T-cell (primary cell): ENCODE measurements around the gene ZFP30. TPM values are rescaled to one million over a fixed set of nuclear protein-coding genes. Genes with fewer than 3 reads are reported as not detected.

Experiments
- ATAC-seq, 4 experiments: fragments of 200-7000 bp in 3 of 4; fragments of 150-1000 bp in 1 of 4; cut with Tn5 transposase; replicated peaks in 1 of 4; 1 replicate in 3 of 4; 2 replicates in 1 of 4; pipeline ENCODE4 v1.10.0; 2021; ENCODE audit warnings: moderate library complexity in 3 of 4, mild to moderate bottlenecking in 2 of 4, moderate number of reproducible peaks in 1 of 4
- CTCF ChIA-PET, 2 donors: fragments of 300-600 bp; sonication (Branson Sonifier 250); formaldehyde crosslinking; loops; one replicate each; lab custom pipeline; 2022; ENCODE audit warnings: antibody characterized with exemption in 2 of 2; lab: Charles Lee
- POLR2A ChIA-PET, 2 donors: fragments of 300-600 bp; sonication (Branson Sonifier 250); formaldehyde crosslinking; loops; one replicate each; lab custom pipeline; 2022; ENCODE audit warnings: antibody characterized with exemption in 2 of 2; lab: Charles Lee
- DNase-seq, 35 experiments: peaks; one replicate each; pipeline versions ENCODE4 v3.0.0 to v3.0.0-alpha.2; 2013 to 2023
- H3K27ac ChIP-seq: one replicate; pipeline ENCODE4 v1.5.1; 2013; ENCODE audit warnings: low read length
- H3K27me3 ChIP-seq, 2 experiments: replicated peaks in 1 of 2; 1 replicate in 1 of 2; 2 replicates in 1 of 2; pipeline versions ENCODE4 v1.6.1 to v1.7.0; 2013; ENCODE audit warnings: low read length in 1 of 2, mixed read lengths in 1 of 2; ENCODE audit not compliant: control insufficient read depth in 2 of 2, insufficient read depth in 2 of 2; ENCODE audit errors: extremely low read depth in 1 of 2
- H3K36me3 ChIP-seq, 2 donors: 1 replicate in 1 of 2; 2 replicates in 1 of 2; pipeline versions ENCODE4 v1.6.1 to v1.7.0; 2013; ENCODE audit warnings: low read length in 1 of 2; ENCODE audit not compliant: control insufficient read depth in 2 of 2, insufficient read depth in 1 of 2; ENCODE audit errors: extremely low read depth in 1 of 2
- H3K4me1 ChIP-seq, 2 experiments: 1 replicate in 1 of 2; 2 replicates in 1 of 2; pipeline versions ENCODE4 v1.6.1 to v1.7.0; 2013; ENCODE audit warnings: low read length in 2 of 2, mixed read lengths in 1 of 2; ENCODE audit not compliant: insufficient read depth in 2 of 2, control insufficient read depth in 1 of 2; ENCODE audit errors: extremely low read depth in 1 of 2
- H3K4me3 ChIP-seq, 2 donors: 1 replicate in 1 of 2; 2 replicates in 1 of 2; pipeline versions ENCODE4 v1.5.1 to v1.7.0; 2013; ENCODE audit warnings: mild to moderate bottlenecking in 2 of 2, low read length in 1 of 2, moderate library complexity in 1 of 2; ENCODE audit not compliant: control insufficient read depth in 1 of 2; ENCODE audit errors: extremely low read depth in 1 of 2
- H3K9me3 ChIP-seq: 2 replicates; pipeline ENCODE4 v1.7.0; 2013
- H3K27ac Mint-ChIP-seq, 2 donors: one replicate each; pipeline ENCODE4 v1.8.0; 2020 to 2021; ENCODE audit warnings: mild to moderate bottlenecking in 2 of 2, mixed read lengths in 2 of 2
- H3K27me3 Mint-ChIP-seq, 2 donors: one replicate each; pipeline ENCODE4 v1.8.0; 2021 to 2022; ENCODE audit warnings: mixed read lengths in 2 of 2
- H3K36me3 Mint-ChIP-seq: one replicate; pipeline ENCODE4 v1.8.0; 2021; ENCODE audit warnings: mixed read lengths
- H3K4me1 Mint-ChIP-seq, 3 donors: one replicate each; pipeline ENCODE4 v1.8.0; 2020 to 2022; ENCODE audit warnings: mixed read lengths in 3 of 3, mild to moderate bottlenecking in 1 of 3
- H3K4me3 Mint-ChIP-seq, 3 donors: one replicate each; pipeline ENCODE4 v1.8.0; 2020 to 2022; ENCODE audit warnings: mild to moderate bottlenecking in 3 of 3, mixed read lengths in 3 of 3, moderate library complexity in 3 of 3
- H3K9me3 Mint-ChIP-seq, 3 donors: one replicate each; pipeline ENCODE4 v1.8.0; 2020 to 2022; ENCODE audit warnings: mixed read lengths in 3 of 3
- WGBS: methylation state at CpG from one replicate; pipeline ENCODE4 v1.1.5; 2013; ENCODE audit warnings: missing lambda C conversion rate; ENCODE audit not compliant: insufficient coverage; 5-methylcytosine and 5-hydroxymethylcytosine counted together
- total RNA-seq, 35 experiments: library from RNA in 6 of 35; stranded (reverse) in 6 of 35; fragments of 120-200 nt in 1 of 35; gene quantifications; one replicate each; pipeline versions ENCODE4 v1.2.1 to v1.2.4 and lab custom pipeline; 2013 to 2026

Gene ZFP30
- total RNA-seq, 5 donors from 2014 or later (not counting 1 experiment from before 2014, with no cell fraction given) = 7.7 to 17.4 (median 15.0) TPM

DNA sequence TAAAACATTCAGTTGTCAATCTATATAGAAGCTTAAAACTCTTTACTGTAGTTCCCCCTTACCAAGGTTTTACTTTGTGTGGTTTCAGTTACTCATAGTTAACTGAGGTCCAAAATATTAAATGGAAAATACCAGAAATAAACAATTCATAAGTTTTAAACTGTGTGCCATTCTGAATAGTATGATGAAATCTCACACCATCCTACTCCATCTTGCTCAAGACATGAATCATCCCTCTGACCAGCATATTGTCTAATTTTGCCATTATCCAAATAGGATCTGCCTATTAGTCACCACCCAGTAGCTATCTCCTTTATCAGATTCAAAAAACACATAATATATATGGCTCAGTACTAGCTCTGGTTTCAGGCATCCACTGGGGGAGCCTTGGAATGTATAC is 83.1 kb downstream of the ZFP30 start:
- ATAC-seq (no peak), DNase-seq (no peak)
- Histone ChIP-seq H3K4me1 (no peaks in the 10 kb centered on the region), H3K27ac (no peak overlapping the region), H3K27me3 (no peaks in the 10 kb centered on the region), H3K4me3 (no peak overlapping the region), H3K36me3 (peaks cover 0 to 5% of the 10 kb centered on the region in 2 donors), H3K9me3 (peaks cover 34% of the 10 kb centered on the region)
- no peaks in the 10 kb centered on the region for H3K4me1 Mint-ChIP-seq
- H3K4me3 Mint-ChIP-seq = no peak overlapping the region
- ChIA-PET POLR2A (interaction anchor here in 1 of 2 donors (0.6 kb wide), 1 partner anchor 107 kb away, joined by 3 read pairs; no protein-coding TSS in a partner anchor), CTCF (no interaction called here)
- peaks cover 38 to 63% (median 58%) of the 10 kb centered on the region in 3 donors for H3K9me3 Mint-ChIP-seq
- H3K27me3 Mint-ChIP-seq = no peaks in the 10 kb centered on the region
- no peak overlapping the region for H3K27ac Mint-ChIP-seq
- H3K36me3 Mint-ChIP-seq = peaks cover 67% of the 10 kb centered on the region

DNA sequence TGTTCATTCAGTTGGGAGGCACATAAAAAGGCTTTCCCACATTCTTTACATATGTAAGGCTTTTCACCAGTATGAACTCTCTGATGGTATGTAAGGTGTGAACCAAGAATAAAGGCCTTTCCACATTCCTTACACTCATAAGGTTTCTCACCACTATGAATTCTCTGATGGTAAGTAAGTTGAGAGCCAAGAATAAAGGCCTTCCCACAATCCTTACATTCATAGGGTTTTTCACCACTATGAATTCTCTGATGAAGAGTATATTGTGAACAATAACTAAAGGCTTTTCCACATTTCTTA is 89.9 kb downstream of the ZFP30 start:
- peaks cover 57% of the 10 kb centered on the region for H3K9me3 ChIP-seq
- H3K27ac ChIP-seq = no peak overlapping the region
- no peak overlapping the region for H3K4me3 ChIP-seq
- ChIA-PET POLR2A (no interaction called here), CTCF (no interaction called here)
- H3K4me1 ChIP-seq = no peaks in the 10 kb centered on the region
- no peaks in the 10 kb centered on the region for H3K27me3 ChIP-seq
- Mint-ChIP-seq H3K27ac (no peak overlapping the region), H3K4me3 (no peak overlapping the region), H3K9me3 (peaks cover 29 to 75% (median 58%) of the 10 kb centered on the region in 3 donors), H3K36me3 (peaks cover 76% of the 10 kb centered on the region), H3K27me3 (no peaks in the 10 kb centered on the region), H3K4me1 (no peaks in the 10 kb centered on the region)
- no peak for ATAC-seq
- H3K36me3 ChIP-seq = peaks cover 5 to 9% of the 10 kb centered on the region in 2 donors
- DNase-seq = no peak

DNA sequence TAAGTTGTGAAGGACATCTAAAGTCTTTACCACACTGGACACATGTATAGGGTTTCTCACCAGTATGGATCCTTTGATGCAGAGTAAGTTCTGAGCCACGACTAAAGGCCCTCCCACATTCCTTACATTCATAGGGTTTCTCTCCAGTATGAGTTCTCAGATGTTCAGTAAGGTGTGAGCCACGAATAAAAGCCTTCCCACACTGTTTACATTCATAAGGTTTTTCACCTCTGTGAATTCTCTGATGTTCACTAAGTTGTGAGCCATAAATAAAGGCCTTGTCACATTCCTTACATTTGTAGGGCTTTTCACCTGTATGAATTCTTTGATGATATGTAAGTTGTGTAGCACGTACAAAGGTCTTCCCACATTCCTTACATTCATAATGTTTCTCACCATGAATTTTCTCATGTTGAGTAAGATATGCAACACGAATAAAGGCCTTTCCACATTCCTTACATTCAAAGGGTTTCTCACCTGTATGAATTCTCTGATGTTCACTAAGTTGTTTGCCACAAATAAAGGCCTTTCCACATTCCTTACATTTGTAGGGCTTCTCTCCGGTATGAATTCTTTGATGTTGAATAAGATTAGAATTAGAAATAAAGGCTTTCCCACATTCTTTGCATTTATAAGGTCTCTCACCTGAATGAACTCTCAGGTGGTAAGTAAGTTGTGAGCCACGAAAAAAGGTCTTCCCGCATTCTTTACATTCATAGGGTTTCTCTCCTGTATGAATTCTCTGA is 90.5 kb downstream of the ZFP30 start:
- Mint-ChIP-seq H3K4me1 (no peaks in the 10 kb centered on the region), H3K9me3 (peaks cover 25 to 71% (median 53%) of the 10 kb centered on the region in 3 donors), H3K4me3 (no peak overlapping the region), H3K27me3 (no peaks in the 10 kb centered on the region), H3K36me3 (peaks cover 72% of the 10 kb centered on the region), H3K27ac (no peak overlapping the region)
- CTCF ChIA-PET = no interaction called here
- H3K27me3 ChIP-seq = no peaks in the 10 kb centered on the region
- no peak for ATAC-seq
- WGBS = no CpG with 5 or more reads among the region's 7 CpGs
- peaks cover 53% of the 10 kb centered on the region for H3K9me3 ChIP-seq
- H3K27ac ChIP-seq = no peak overlapping the region
- H3K4me3 ChIP-seq = no peak overlapping the region
- peaks cover 4 to 9% of the 10 kb centered on the region in 2 donors for H3K36me3 ChIP-seq
- no peaks in the 10 kb centered on the region for H3K4me1 ChIP-seq
- DNase-seq = peak in 1 of 35 experiments; percentile 4
- POLR2A ChIA-PET = no interaction called here

Other genes starting within 250 kb of the ZFP30 start
- 10 to 100 TPM in 2 of 5 donors, 1 to 10 TPM in 3; 5.6 to 10.8 (median 9.4) TPM for gene ZNF569, start 188.0 kb downstream of the ZFP30 start, total RNA-seq
- gene ZNF570, start 186.1 kb downstream of the ZFP30 start, total RNA-seq = 10 to 100 TPM in 4 of 5 donors, 1 to 10 TPM in 1; 8.6 to 14.6 (median 12.5) TPM
- gene ZNF793, start 148.5 kb downstream of the ZFP30 start, total RNA-seq = 10 to 100 TPM in 2 of 5 donors, 1 to 10 TPM in 3; 3.1 to 11.1 (median 8.6) TPM
- 10 to 100 TPM in 3 of 5 donors, 1 to 10 TPM in 2; 6.4 to 16.4 (median 10.1) TPM for gene ZNF571, start 60.7 kb downstream of the ZFP30 start, total RNA-seq
- gene ZNF540, start 60.6 kb downstream of the ZFP30 start, total RNA-seq = 10 to 100 TPM; 11.7 to 14.7 (median 13.8) TPM
- 10 to 100 TPM in 2 of 5 donors, 1 to 10 TPM in 3; 5.3 to 14.7 (median 8.6) TPM for gene ZNF607, start 64.3 kb upstream of the ZFP30 start, total RNA-seq
- 10 to 100 TPM; 18.6 to 24.8 (median 23.8) TPM for gene ZNF573, start 124.1 kb upstream of the ZFP30 start, total RNA-seq